Right ventricle myocardium superior (tissue), 1 donor: ENCODE results near the gene VAMP5. TPM values are rescaled to one million over a fixed set of nuclear protein-coding genes. Genes with fewer than 3 reads are reported as not detected.
"Not testable (repeated sequence)": the region's sequence is repeated elsewhere in the genome, so short reads cannot be mapped to it uniquely, and the experiment has no call there.

Experiments used
- ATAC-seq: fragments of 200-7000 bp; cut with Tn5 transposase; one replicate; pipeline ENCODE4 v1.9.1; 2020; ENCODE audit warnings: mild to moderate bottlenecking; ENCODE audit not compliant: poor library complexity
- DNase-seq: peaks from one replicate; pipeline ENCODE4 v3.0.0-alpha.2; 2020
- intact Hi-C: fragments of 100-400 bp; cut with DNase I; formaldehyde crosslinking; loops from one replicate; pipeline ENCODE4 v1.11.2; 2022
- long read RNA-seq: library from polyadenylated mRNA; unstranded; transcript quantifications from one replicate; pipeline ENCODE4 v2.0.0, GENCODE V29; 2021
- total RNA-seq: library from RNA; stranded (reverse); fragmentation: NEBNext Ultra II Directional; extraction: Animal tissue kit (Norgen Biotek cat#: 25700); gene quantifications from one replicate; pipeline ENCODE4 v1.2.1, GENCODE V29; 2021
- donor health status: DM: no; HTN: yes; CAD: no; lungs with severe emphysema.

Gene VAMP5
- total RNA-seq: 56.3 TPM
- long read RNA-seq, transcript VAMP5-201 (3 exons, 689 nt): major isoform, 27 of 34 reads
- long read RNA-seq, partial matches to known transcripts: 2 of 34 reads
- long read RNA-seq, other reads (novel, unspliced or antisense): 4 of 34 reads

GRCh38 chr2:85584354-85584856 is at the start of gene VAMP5:
TSS of gene VAMP5 (plus strand) at chr2:85584431. CDS start at chr2:85584491, 60 bp downstream.
- peak; percentile 66 for DNase-seq
- ATAC-seq: peak; percentile 75
- intact Hi-C loops: no loop called here

GRCh38 chr2:85534881-85535280 is 49.4 kb upstream of the VAMP5 start:
- ATAC-seq (no peak), DNase-seq (no peak)
- intact Hi-C loops: loop anchor here (5.0 kb wide), 2 partner anchors 33 to 98 kb away; no protein-coding TSS in a partner anchor

DNA sequence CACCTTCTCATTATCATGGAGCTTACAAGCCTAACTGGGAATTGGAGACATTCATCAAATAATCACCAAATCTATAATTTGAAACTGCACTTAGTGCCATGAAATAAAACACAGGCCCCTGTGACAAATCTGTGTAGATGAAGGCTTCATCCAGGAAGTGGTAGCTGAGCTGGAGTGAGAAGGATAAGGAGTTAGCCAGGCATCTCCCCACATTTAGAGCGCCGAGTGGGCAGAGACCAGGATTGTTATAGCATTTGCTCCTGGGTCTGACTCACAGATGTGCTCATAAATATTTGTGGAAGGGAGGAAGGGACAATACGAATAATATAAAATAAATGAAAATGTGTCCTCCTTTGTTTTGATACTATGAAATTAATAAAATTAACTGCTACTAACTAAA is 47.8 kb upstream of the VAMP5 start:
- DNase-seq (no peak), ATAC-seq (no peak)
- intact Hi-C loops: loop anchor here (5.0 kb wide), 2 partner anchors 34 to 99 kb away; no protein-coding TSS in a partner anchor

GRCh38 chr2:85537600-85538506 is 46.4 kb upstream of the VAMP5 start:
- ATAC-seq (peak; percentile 28), DNase-seq (peak; percentile 74)
- intact Hi-C loops: loop anchor here (5.0 kb wide), 2 partner anchors 36 to 101 kb away; no protein-coding TSS in a partner anchor

DNA sequence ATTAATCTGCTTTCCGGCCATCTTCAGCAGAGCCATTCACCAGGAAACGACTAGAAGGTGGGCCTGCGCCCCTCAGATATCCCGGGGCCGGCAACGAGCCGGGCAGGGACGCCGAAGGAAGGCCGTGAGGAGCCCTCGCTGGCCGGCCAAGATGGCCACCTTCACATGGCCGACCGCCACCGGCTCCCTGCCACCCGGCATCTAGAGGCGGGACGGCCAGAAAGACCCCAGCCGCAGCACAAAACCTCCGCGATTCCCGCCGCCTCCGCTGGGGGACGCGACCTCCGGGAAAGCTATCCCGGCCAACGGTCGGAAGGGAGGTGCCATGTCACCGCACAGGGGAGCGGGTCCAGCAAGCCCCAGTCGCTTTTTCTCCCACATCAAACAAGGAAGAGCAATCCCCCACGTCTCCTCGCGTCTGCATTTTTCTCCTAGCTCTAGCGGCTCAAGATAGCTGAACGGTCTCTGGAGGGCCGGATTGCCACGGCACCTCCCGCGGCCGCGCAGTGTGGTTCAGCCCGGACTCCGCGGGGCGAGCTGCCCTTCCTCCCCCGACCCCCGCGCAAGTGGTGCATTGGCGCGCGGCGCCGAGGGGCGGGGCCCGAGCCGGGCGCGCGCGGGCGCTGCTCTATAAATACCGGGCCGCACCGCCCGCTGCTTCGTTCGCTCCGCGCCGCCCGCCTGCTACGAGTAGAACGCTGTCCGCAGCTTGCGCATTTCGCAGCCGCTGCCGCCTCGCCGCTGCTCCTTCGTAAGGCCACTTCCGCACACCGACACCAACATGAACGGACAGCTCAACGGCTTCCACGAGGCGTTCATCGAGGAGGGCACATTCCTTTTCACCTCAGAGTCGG is 45.5 kb upstream of the VAMP5 start, which contains the start of gene MAT2A:
Gene MAT2A, plus strand, starts transcription at position 662 of the 854 bp plus-strand sequence. Its CDS starts 120 bp downstream, at position 782.
- peak; percentile 96 for DNase-seq
- peak; percentile 93 for ATAC-seq
- intact Hi-C loops: loop anchor here (5.0 kb wide), 2 partner anchors 36 to 101 kb away; no protein-coding TSS in a partner anchor

GRCh38 chr2:85539361-85540132 is 44.7 kb upstream of the VAMP5 start:
- ATAC-seq (peak; percentile 66), DNase-seq (peak; percentile 83)
- intact Hi-C loops: loop anchor here (5.0 kb wide), 2 partner anchors 37 to 102 kb away; no protein-coding TSS in a partner anchor

GRCh38 chr2:85540133-85540648 is 44.0 kb upstream of the VAMP5 start:
- DNase-seq: no peak
- intact Hi-C loops: no loop called here
- ATAC-seq: no peak

GRCh38 chr2:85541262-85541661 is 43.0 kb upstream of the VAMP5 start:
- intact Hi-C loops: no loop called here
- no peak for ATAC-seq
- DNase-seq: no peak

GRCh38 chr2:85541753-85542457 is 42.3 kb upstream of the VAMP5 start:
- DNase-seq (no peak), ATAC-seq (no peak)
- intact Hi-C loops: no loop called here

GRCh38 chr2:85542777-85543176 is 41.5 kb upstream of the VAMP5 start:
- intact Hi-C loops: no loop called here
- DNase-seq (no peak), ATAC-seq (no peak)

GRCh38 chr2:85544254-85544691 is 40.0 kb upstream of the VAMP5 start:
- intact Hi-C loops, ATAC-seq, DNase-seq: not testable (repeated sequence)

DNA sequence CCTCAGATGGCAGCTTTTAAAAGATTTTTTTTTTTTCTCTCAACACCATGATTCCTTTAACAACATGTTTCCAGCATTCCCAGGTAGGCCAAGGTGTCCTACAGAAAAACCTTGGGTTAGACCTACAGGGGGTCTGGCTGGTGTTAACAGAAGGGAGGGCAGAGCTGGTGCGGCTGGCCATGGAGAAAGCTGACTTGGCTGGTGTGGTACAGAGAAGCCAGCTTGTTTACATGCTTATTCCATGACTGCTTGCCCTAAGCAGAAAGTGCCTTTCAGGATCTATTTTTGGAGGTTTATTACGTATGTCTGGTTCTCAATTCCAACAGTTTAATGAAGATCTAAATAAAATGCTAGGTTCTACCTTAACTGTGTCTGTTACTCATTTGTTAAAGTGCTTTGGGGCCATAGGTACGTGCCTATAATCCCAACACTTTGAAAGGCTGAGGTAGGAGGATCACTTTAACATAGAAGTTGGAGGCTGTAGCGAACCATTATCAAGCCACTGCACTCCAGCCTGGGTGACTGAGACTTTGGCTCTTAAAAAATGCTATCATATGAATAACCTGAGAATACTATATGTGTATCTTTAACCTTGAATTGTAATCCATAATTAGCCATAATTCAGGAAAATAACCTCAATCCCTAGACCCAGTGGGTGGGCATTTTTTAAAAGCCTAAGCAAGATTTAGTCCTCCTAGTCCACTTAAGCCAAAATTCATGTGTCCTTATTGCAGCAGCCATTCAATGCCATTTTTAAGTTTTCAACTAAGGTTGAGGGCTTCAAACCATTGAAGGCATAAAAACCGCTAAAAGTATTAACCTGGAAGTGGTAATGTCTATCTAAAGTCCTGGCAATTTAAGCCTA is 39.1 kb upstream of the VAMP5 start:
- DNase-seq, ATAC-seq, intact Hi-C loops: not testable (repeated sequence)

- intact Hi-C loops: no loop called here
- DNase-seq: no peak
- no peak for ATAC-seq
Observed at GRCh38 chr2:85545780-85546240, 38.4 kb upstream of the VAMP5 start.

- intact Hi-C loops: no loop called here
- ATAC-seq: no peak
Observed at GRCh38 chr2:85547089-85547858, 37.0 kb upstream of the VAMP5 start.

More at GRCh38 chr2:85547089-85547858, 37.0 kb upstream of the VAMP5 start:
- no peak for DNase-seq
